Keratinocyte (primary cell): Measurements from ENCODE around the gene GAMT.

Source experiments
- CTCF ChIP-seq, 3 experiments: IDR thresholded peaks in 1 of 3; conservative IDR thresholded peaks in 1 of 3; optimal IDR thresholded peaks in 1 of 3; 2 replicates in 2 of 3; 3 replicates in 1 of 3; pipeline versions ENCODE3 to v1.5.1; 2011; ENCODE audit warnings: low read length in 3 of 3, mild to moderate bottlenecking in 3 of 3, moderate library complexity in 2 of 3, control low read depth in 1 of 3, inconsistent platforms in 1 of 3; ENCODE audit not compliant: insufficient read depth in 2 of 3; ENCODE audit errors: extremely low read depth in 1 of 3
- EZH2 ChIP-seq: IDR thresholded peaks from one replicate; pipeline ENCODE4 v1.6.1; 2012; ENCODE audit warnings: inconsistent platforms, mild to moderate bottlenecking, low read length, moderate library complexity

GRCh38 chr19:1407528-1408299, 6.4 kb upstream of the GAMT start, which contains the start of gene DAZAP1:
- TF ChIP-seq CTCF (optimal IDR thresholded peaks at IDR 0.05 in 1 of 3, IDR thresholded peaks at IDR 0.05 in 1 of 3, conservative IDR thresholded peaks at IDR 0.05 in 1 of 3; ENCODE audit: extremely low read depth in 1 of 3, insufficient read depth in 2 of 3, low read length in 3 of 3) (no peak), EZH2 (no peak)
